ENCODE measurements around the gene SP5. TPM values are rescaled to one million over a fixed set of nuclear protein-coding genes. Genes with fewer than 3 reads are reported as not detected.

Gene SP5
- total RNA-seq, 1 donor from 2014 or later, result 0.11 TPM

GRCh38 chr2:170689481-170689880 is 25.7 kb upstream of the SP5 start:
- no peaks in the 10 kb centered on the region for H3K4me1 ChIP-seq (ENCODE audit: insufficient read depth, low read length)
- no peaks in the 10 kb centered on the region for H3K9me3 Mint-ChIP-seq (ENCODE audit: unreplicated experiment)
- no peaks in the 10 kb centered on the region for H3K79me2 ChIP-seq (ENCODE audit: insufficient read depth, low read length)
- no peak overlapping the region for H3K9ac ChIP-seq (ENCODE audit: low read length)
- H3K27me3 Mint-ChIP-seq (ENCODE audit: low read depth, unreplicated experiment), result peaks cover 4% of the 10 kb centered on the region
- FAIRE-seq (no peak), DNase-seq (ENCODE audit: low read depth) (no peak)
- no peaks in the 10 kb centered on the region for H3K36me3 ChIP-seq (ENCODE audit: insufficient read depth, low read length)
- H2AFZ ChIP-seq (ENCODE audit: low read depth, low read length), result no peak overlapping the region
- no peak overlapping the region for H3K4me3 Mint-ChIP-seq (ENCODE audit: unreplicated experiment)
- H3K27ac ChIP-seq (ENCODE audit: low read depth, low read length), result no peak overlapping the region
- no peak overlapping the region for H3K4me3 ChIP-seq (ENCODE audit: insufficient read depth, low read depth, low read length)
- H3K27me3 ChIP-seq (ENCODE audit: insufficient read depth, low read length), result no peaks in the 10 kb centered on the region
- H3K4me2 ChIP-seq (ENCODE audit: low read length), result no peak overlapping the region
- H4K20me1 ChIP-seq (ENCODE audit: insufficient read depth, low read length), result no peaks in the 10 kb centered on the region
- H3K9me3 ChIP-seq (ENCODE audit: insufficient read depth, low read depth, low read length), result no peaks in the 10 kb centered on the region
- H3K4me1 Mint-ChIP-seq (ENCODE audit: low read depth, unreplicated experiment), result no peaks in the 10 kb centered on the region
- H3K36me3 Mint-ChIP-seq (ENCODE audit: low read depth, unreplicated experiment), result no peaks in the 10 kb centered on the region
- H3K27ac Mint-ChIP-seq (ENCODE audit: unreplicated experiment), result no peak overlapping the region
- no peak for TF ChIP-seq EZH2 (IDR thresholded peaks at IDR 0.05; ENCODE audit: insufficient read depth, low read length)
- TF ChIP-seq, protein P1, sequence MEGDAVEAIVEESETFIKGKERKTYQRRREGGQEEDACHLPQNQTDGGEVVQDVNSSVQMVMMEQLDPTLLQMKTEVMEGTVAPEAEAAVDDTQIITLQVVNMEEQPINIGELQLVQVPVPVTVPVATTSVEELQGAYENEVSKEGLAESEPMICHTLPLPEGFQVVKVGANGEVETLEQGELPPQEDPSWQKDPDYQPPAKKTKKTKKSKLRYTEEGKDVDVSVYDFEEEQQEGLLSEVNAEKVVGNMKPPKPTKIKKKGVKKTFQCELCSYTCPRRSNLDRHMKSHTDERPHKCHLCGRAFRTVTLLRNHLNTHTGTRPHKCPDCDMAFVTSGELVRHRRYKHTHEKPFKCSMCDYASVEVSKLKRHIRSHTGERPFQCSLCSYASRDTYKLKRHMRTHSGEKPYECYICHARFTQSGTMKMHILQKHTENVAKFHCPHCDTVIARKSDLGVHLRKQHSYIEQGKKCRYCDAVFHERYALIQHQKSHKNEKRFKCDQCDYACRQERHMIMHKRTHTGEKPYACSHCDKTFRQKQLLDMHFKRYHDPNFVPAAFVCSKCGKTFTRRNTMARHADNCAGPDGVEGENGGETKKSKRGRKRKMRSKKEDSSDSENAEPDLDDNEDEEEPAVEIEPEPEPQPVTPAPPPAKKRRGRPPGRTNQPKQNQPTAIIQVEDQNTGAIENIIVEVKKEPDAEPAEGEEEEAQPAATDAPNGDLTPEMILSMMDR (IDR thresholded peaks at IDR 0.05; ENCODE audit: insufficient read depth, low read depth, low read length), result no peak

GRCh38 chr2:170690640-170691039 is 24.5 kb upstream of the SP5 start:
- no peak overlapping the region for H2AFZ ChIP-seq (ENCODE audit: low read depth, low read length)
- TF ChIP-seq, protein P1 (IDR thresholded peaks at IDR 0.05; ENCODE audit: insufficient read depth, low read depth, low read length), result no peak
- TF ChIP-seq EZH2 (IDR thresholded peaks at IDR 0.05; ENCODE audit: insufficient read depth, low read length), result no peak
- H4K20me1 ChIP-seq (ENCODE audit: insufficient read depth, low read length), result no peaks in the 10 kb centered on the region
- DNase-seq (ENCODE audit: low read depth) (no peak), FAIRE-seq (no peak)
- H3K4me3 ChIP-seq (ENCODE audit: insufficient read depth, low read depth, low read length), result no peak overlapping the region
- H3K4me1 Mint-ChIP-seq (ENCODE audit: low read depth, unreplicated experiment), result peaks cover 3% of the 10 kb centered on the region
- H3K27ac Mint-ChIP-seq (ENCODE audit: unreplicated experiment), result no peak overlapping the region
- H3K27ac ChIP-seq (ENCODE audit: low read depth, low read length), result no peak overlapping the region
- no peaks in the 10 kb centered on the region for H3K9me3 ChIP-seq (ENCODE audit: insufficient read depth, low read depth, low read length)
- H3K27me3 ChIP-seq (ENCODE audit: insufficient read depth, low read length), result no peaks in the 10 kb centered on the region
- no peaks in the 10 kb centered on the region for H3K79me2 ChIP-seq (ENCODE audit: insufficient read depth, low read length)
- no peak overlapping the region for H3K4me3 Mint-ChIP-seq (ENCODE audit: unreplicated experiment)
- peaks cover 4% of the 10 kb centered on the region for H3K27me3 Mint-ChIP-seq (ENCODE audit: low read depth, unreplicated experiment)
- H3K36me3 ChIP-seq (ENCODE audit: insufficient read depth, low read length), result no peaks in the 10 kb centered on the region
- no peak overlapping the region for H3K4me2 ChIP-seq (ENCODE audit: low read length)
- H3K9ac ChIP-seq (ENCODE audit: low read length), result no peak overlapping the region
- no peaks in the 10 kb centered on the region for H3K9me3 Mint-ChIP-seq (ENCODE audit: unreplicated experiment)
- no peaks in the 10 kb centered on the region for H3K4me1 ChIP-seq (ENCODE audit: insufficient read depth, low read length)
- no peaks in the 10 kb centered on the region for H3K36me3 Mint-ChIP-seq (ENCODE audit: low read depth, unreplicated experiment)

- Histone ChIP-seq H3K4me3 (ENCODE audit: insufficient read depth, low read depth, low read length) (no peak overlapping the region), H3K4me2 (ENCODE audit: low read length) (no peak overlapping the region), H3K27me3 (ENCODE audit: insufficient read depth, low read length) (no peaks in the 10 kb centered on the region), H3K36me3 (ENCODE audit: insufficient read depth, low read length) (no peaks in the 10 kb centered on the region), H3K27ac (ENCODE audit: low read depth, low read length) (no peak overlapping the region), H3K9ac (ENCODE audit: low read length) (no peak overlapping the region), H3K9me3 (ENCODE audit: insufficient read depth, low read depth, low read length) (no peaks in the 10 kb centered on the region), H4K20me1 (ENCODE audit: insufficient read depth, low read length) (no peaks in the 10 kb centered on the region), H3K4me1 (ENCODE audit: insufficient read depth, low read length) (no peaks in the 10 kb centered on the region), H3K79me2 (ENCODE audit: insufficient read depth, low read length) (no peaks in the 10 kb centered on the region), H2AFZ (ENCODE audit: low read depth, low read length) (no peak overlapping the region)
- Mint-ChIP-seq H3K36me3 (ENCODE audit: low read depth, unreplicated experiment) (no peaks in the 10 kb centered on the region), H3K4me3 (ENCODE audit: unreplicated experiment) (no peak overlapping the region), H3K27ac (ENCODE audit: unreplicated experiment) (no peak overlapping the region), H3K9me3 (ENCODE audit: unreplicated experiment) (no peaks in the 10 kb centered on the region), H3K4me1 (ENCODE audit: low read depth, unreplicated experiment) (peaks cover 8% of the 10 kb centered on the region), H3K27me3 (ENCODE audit: low read depth, unreplicated experiment) (peaks cover 6% of the 10 kb centered on the region)
- DNase-seq (ENCODE audit: low read depth) (no peak), FAIRE-seq (no peak)
- TF ChIP-seq, protein P1 (IDR thresholded peaks at IDR 0.05; ENCODE audit: insufficient read depth, low read depth, low read length), result no peak
- no peak for TF ChIP-seq EZH2 (IDR thresholded peaks at IDR 0.05; ENCODE audit: insufficient read depth, low read length)
Measured at GRCh38 chr2:170694316-170694715, 20.8 kb upstream of the SP5 start.
